Lower lobe of right lung (tissue), 2 donors: ENCODE measurements around the gene PIH1D1. TPM values are rescaled to one million over a fixed set of nuclear protein-coding genes. Genes with fewer than 3 reads are reported as not detected.

ENCODE experiments used
- ATAC-seq, 2 donors: fragments of 200-7000 bp; cut with Tn5 transposase; one replicate each; pipeline ENCODE4 v1.9.1; 2020 to 2022; ENCODE audit warnings: mild to moderate bottlenecking in 2 of 2, moderate library complexity in 2 of 2
- DNase-seq: peaks from one replicate; pipeline ENCODE4 v3.0.0-alpha.2; 2020
- H3K27ac ChIP-seq: fragments of 200-600 bp; one replicate; pipeline ENCODE4 v1.8.0; 2022
- H3K27me3 ChIP-seq: fragments of 200-600 bp; one replicate; pipeline ENCODE4 v1.8.0; 2022; ENCODE audit warnings: low read depth
- H3K36me3 ChIP-seq: fragments of 200-600 bp; one replicate; pipeline ENCODE4 v1.8.0; 2022; ENCODE audit warnings: mild to moderate bottlenecking
- H3K4me1 ChIP-seq: fragments of 200-600 bp; one replicate; pipeline ENCODE4 v1.8.0; 2022
- H3K4me3 ChIP-seq: fragments of 200-600 bp; one replicate; pipeline ENCODE4 v1.8.0; 2022; ENCODE audit warnings: mild to moderate bottlenecking
- H3K9me3 ChIP-seq: fragments of 200-600 bp; one replicate; pipeline ENCODE4 v1.8.0; 2022
- CTCF ChIP-seq: fragments of 200-600 bp; IDR thresholded peaks from one replicate; pipeline ENCODE4 v1.8.0; 2022; ENCODE audit warnings: antibody characterized with exemption, mild to moderate bottlenecking
- intact Hi-C: fragments of 100-400 bp; cut with DNase I; formaldehyde crosslinking; loops from one replicate; pipeline ENCODE4 v1.11.0; 2022
- total RNA-seq: library from RNA; stranded (reverse); fragmentation: NEBNext Ultra II Directional; extraction: Animal tissue kit (Norgen Biotek cat#: 25700); gene quantifications from one replicate; pipeline ENCODE4 v1.2.1, GENCODE V29; 2021
- donor health status: DM: no; HTN: yes; CAD: no; lungs with severe emphysema.

The PIH1D1 gene
- total RNA-seq, 1 donor from 2014 or later, result 63.2 TPM

- no peaks in the 10 kb centered on the region for H3K9me3 ChIP-seq
- peak overlapping the region; percentile 99 for H3K4me3 ChIP-seq
- no peak for DNase-seq
- H3K27me3 ChIP-seq, result no peaks in the 10 kb centered on the region
- ATAC-seq, result peak in 1 of 2 donors; percentile 1
- TF ChIP-seq CTCF, result no peak
- peak overlapping the region; percentile 94 for H3K27ac ChIP-seq
- intact Hi-C loops, result no loop called here
- peaks cover 53% of the 10 kb centered on the region for H3K36me3 ChIP-seq
- peaks cover 30% of the 10 kb centered on the region for H3K4me1 ChIP-seq
Measured at GRCh38 chr19:49488046-49488862, 36.6 kb upstream of the PIH1D1 start.

GRCh38 chr19:49487277-49488045, 35.8 kb upstream of the PIH1D1 start, which contains the start of gene RPL13A:
RPL13A (plus strand) TSS chr19:49487608; CDS start chr19:49487630, 22 bp downstream.
- peak; percentile 100 for DNase-seq
- Histone ChIP-seq H3K27me3 (no peaks in the 10 kb centered on the region), H3K4me1 (peaks cover 30% of the 10 kb centered on the region), H3K9me3 (no peaks in the 10 kb centered on the region), H3K36me3 (peaks cover 52% of the 10 kb centered on the region), H3K27ac (peak within 1 kb of the TSS; percentile 94), H3K4me3 (peak within 1 kb of the TSS; percentile 99)
- TF ChIP-seq CTCF, result no peak
- ATAC-seq, result peak; percentile 98 to 99
- intact Hi-C loops, result no loop called here

GRCh38 chr19:49486710-49487276, 35.2 kb upstream of the PIH1D1 start:
- Histone ChIP-seq H3K27me3 (no peaks in the 10 kb centered on the region), H3K9me3 (no peaks in the 10 kb centered on the region), H3K36me3 (peaks cover 49% of the 10 kb centered on the region), H3K4me3 (peak overlapping the region; percentile 99), H3K4me1 (peaks cover 30% of the 10 kb centered on the region), H3K27ac (peak overlapping the region; percentile 94)
- DNase-seq, result no peak
- TF ChIP-seq CTCF, result peak; percentile 15
- intact Hi-C loops, result no loop called here
- no peak for ATAC-seq

GRCh38 chr19:49486232-49486631, 34.6 kb upstream of the PIH1D1 start:
- ATAC-seq, result no peak
- H3K9me3 ChIP-seq, result no peaks in the 10 kb centered on the region
- H3K27ac ChIP-seq, result peak overlapping the region; percentile 94
- H3K4me1 ChIP-seq, result peaks cover 30% of the 10 kb centered on the region
- TF ChIP-seq CTCF, result no peak
- H3K4me3 ChIP-seq, result no peak overlapping the region
- intact Hi-C loops, result no loop called here
- H3K27me3 ChIP-seq, result no peaks in the 10 kb centered on the region
- DNase-seq, result no peak
- H3K36me3 ChIP-seq, result peaks cover 44% of the 10 kb centered on the region

GRCh38 chr19:49481020-49481683, 29.5 kb upstream of the PIH1D1 start:
- Histone ChIP-seq H3K4me1 (peaks cover 4% of the 10 kb centered on the region), H3K4me3 (no peak overlapping the region), H3K36me3 (peaks cover 19% of the 10 kb centered on the region), H3K27me3 (no peaks in the 10 kb centered on the region), H3K9me3 (no peaks in the 10 kb centered on the region), H3K27ac (no peak overlapping the region)
- ATAC-seq (no peak), DNase-seq (no peak)
- no peak for TF ChIP-seq CTCF
- intact Hi-C loops, result no loop called here
